ENCODE data around the gene PRKAR2A. TPM values are rescaled to one million over a fixed set of nuclear protein-coding genes. Genes with fewer than 3 reads are reported as not detected.

PRKAR2A gene
- 35.0 and 41.8 TPM in 2 replicates for total RNA-seq

GRCh38 chr3:48847504-48848423, at the start of gene PRKAR2A:
TSS of gene PRKAR2A (minus strand) at chr3:48847874. CDS start at chr3:48847596, 278 bp downstream.

DNA sequence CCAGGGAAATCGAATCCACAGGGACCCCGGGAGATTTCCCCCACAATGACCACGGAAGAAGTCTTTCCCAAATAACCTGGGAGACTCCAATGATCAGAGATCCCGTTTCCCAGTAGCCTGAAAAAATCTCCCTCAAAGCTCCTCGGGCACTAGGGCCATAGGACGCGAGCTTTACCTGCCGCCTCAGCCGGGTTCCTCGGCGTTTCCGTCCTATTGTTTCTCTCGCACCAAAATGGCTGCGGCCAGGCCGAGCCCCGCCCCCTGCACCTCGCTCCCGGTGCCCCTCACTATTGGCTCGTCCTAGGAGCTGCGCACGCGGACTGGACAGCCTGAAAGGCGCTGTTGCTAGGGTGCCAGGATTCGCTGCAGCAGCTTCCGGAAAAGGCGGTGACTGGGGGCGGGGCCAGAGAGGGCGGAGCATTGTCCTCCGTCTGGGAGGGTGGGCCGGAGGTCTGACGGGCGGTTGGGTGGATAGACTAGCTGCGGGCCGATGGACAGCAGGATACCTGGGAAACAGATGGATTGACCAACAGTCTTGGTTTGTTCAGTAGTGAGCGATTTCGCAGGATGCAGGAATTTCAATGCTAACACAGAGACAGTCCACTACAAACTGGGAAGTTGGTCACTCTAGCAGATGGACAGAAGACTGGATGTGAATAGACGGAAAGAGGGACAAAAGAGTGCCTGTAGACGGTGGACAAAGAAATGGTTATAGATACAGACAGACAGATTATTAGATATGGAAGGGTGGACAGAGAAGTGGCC, 130.5 kb downstream of the PRKAR2A start, which contains the start of gene IP6K2:
Gene IP6K2, minus strand, starts transcription at position 240 of the 765 bp plus-strand sequence. CDS start 21,930 bp downstream, outside the sequence.

Other genes with a start within 250 kb of the PRKAR2A start
- 452 and 505 TPM in 2 replicates for gene UQCRC1, start 238.2 kb downstream of the PRKAR2A start, total RNA-seq
- not detected in 2 replicates for gene TMEM89, start 226.1 kb downstream of the PRKAR2A start, total RNA-seq
- gene SLC26A6, start 212.4 kb downstream of the PRKAR2A start, total RNA-seq: 34.7 and 59.2 TPM in 2 replicates
- gene CELSR3, start 185.0 kb downstream of the PRKAR2A start, total RNA-seq: 0.60 and 1.1 TPM in 2 replicates
- gene NCKIPSD, start 162.0 kb downstream of the PRKAR2A start, total RNA-seq: 25.2 and 34.8 TPM in 2 replicates
- 86.9 and 103 TPM in 2 replicates for gene IP6K2, start 130.7 kb downstream of the PRKAR2A start, total RNA-seq
- 9.5 and 11.5 TPM in 2 replicates for gene SLC25A20, start 51.0 kb upstream of the PRKAR2A start, total RNA-seq
- 47.5 and 55.1 TPM in 2 replicates for gene ARIH2, start 71.0 kb upstream of the PRKAR2A start, total RNA-seq
- 13.9 and 15.2 TPM in 2 replicates for gene P4HTM, start 142.4 kb upstream of the PRKAR2A start, total RNA-seq
- 64.4 and 65.5 TPM in 2 replicates for gene WDR6, start 159.5 kb upstream of the PRKAR2A start, total RNA-seq
- gene DALRD3, start 170.7 kb upstream of the PRKAR2A start, total RNA-seq: 34.7 and 45.6 TPM in 2 replicates
- 92.2 and 212 TPM in 2 replicates for gene NDUFAF3, start 174.2 kb upstream of the PRKAR2A start, total RNA-seq
- gene IMPDH2, start 181.5 kb upstream of the PRKAR2A start, total RNA-seq: 290 and 302 TPM in 2 replicates
- gene QRICH1, start 246.2 kb upstream of the PRKAR2A start, total RNA-seq: 47.2 and 67.1 TPM in 2 replicates